Measurements from ENCODE around the gene DTX3. TPM values are rescaled to one million over a fixed set of nuclear protein-coding genes. Genes with fewer than 3 reads are reported as not detected.

DTX3 gene
- total and polyA plus RNA-seq, 2 experiments from 2014 or later = 22.8 to 46.6 TPM

DNA sequence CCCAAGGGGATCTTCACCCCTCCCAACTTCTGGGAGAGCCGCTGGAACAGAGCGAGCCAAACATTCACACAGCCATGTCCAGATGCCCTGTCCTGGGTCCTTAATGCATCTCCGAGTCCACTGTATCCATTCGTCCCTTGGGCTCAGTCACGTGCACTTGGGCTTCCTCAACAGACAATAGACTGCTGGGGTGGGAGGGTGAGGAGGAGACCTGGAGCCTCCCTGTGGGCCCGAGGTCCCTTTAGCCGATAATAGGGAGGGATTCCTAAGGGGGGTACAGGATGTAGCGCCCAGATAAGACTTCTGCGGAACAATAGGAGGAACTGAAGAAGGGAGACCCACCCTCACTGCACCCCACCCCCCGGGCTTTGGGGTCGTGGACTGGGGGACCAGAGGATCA lies 13.3 kb downstream of the DTX3 start:
- Histone ChIP-seq H3K27ac (ENCODE audit: low read depth) (no peak overlapping the region), H3K36me3 (ENCODE audit: insufficient read depth) (peaks cover 4% of the 10 kb centered on the region; the same call in 1 of the 2 replicates), H2AFZ (no peak overlapping the region), H3K79me2 (replicated peaks; ENCODE audit: insufficient read depth) (no peaks in the 10 kb centered on the region), H3K4me1 (ENCODE audit: insufficient read depth) (peaks cover 28% of the 10 kb centered on the region), H3K27me3 (ENCODE audit: insufficient read depth) (peaks cover 100% of the 10 kb centered on the region), H3K4me3 (no peak overlapping the region), H4K20me1 (replicated peaks; ENCODE audit: insufficient read depth) (peaks cover 3% of the 10 kb centered on the region; the same call in 1 of the 2 replicates), H3K9me2 (ENCODE audit: insufficient read depth) (no peaks in the 10 kb centered on the region), H3K4me2 (no peak overlapping the region; the same call in 1 of the 2 replicates), H3F3A (replicated peaks; ENCODE audit: low read depth) (0 out of 2 replicates have a peak, but pooled peaks cover 13% of the 10 kb centered on the region)
- Mint-ChIP-seq H3K4me3 (no peak overlapping the region), H3K9me3 (no peaks in the 10 kb centered on the region), H3K27ac (no peak overlapping the region), H3K4me1 (peaks cover 31% of the 10 kb centered on the region), H3K36me3 (ENCODE audit: low read depth) (peaks cover 20% of the 10 kb centered on the region; the same call in 2 of the 3 replicates), H3K27me3 (ENCODE audit: insufficient read depth, low read depth, poor library complexity) (peaks cover 96% of the 10 kb centered on the region)
- no peak for DNase-seq (ENCODE audit: low spot score)
- TF ChIP-seq, protein P1, sequence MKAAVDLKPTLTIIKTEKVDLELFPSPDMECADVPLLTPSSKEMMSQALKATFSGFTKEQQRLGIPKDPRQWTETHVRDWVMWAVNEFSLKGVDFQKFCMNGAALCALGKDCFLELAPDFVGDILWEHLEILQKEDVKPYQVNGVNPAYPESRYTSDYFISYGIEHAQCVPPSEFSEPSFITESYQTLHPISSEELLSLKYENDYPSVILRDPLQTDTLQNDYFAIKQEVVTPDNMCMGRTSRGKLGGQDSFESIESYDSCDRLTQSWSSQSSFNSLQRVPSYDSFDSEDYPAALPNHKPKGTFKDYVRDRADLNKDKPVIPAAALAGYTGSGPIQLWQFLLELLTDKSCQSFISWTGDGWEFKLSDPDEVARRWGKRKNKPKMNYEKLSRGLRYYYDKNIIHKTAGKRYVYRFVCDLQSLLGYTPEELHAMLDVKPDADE (IDR thresholded peaks at IDR 0.05) = no peak
- no peak for TF ChIP-seq CREB1 (CRISPR knock-in tag; IDR thresholded peaks at IDR 0.05; ENCODE audit: low read depth)
- TF ChIP-seq STAT1 (IDR thresholded peaks at IDR 0.05; ENCODE audit: unreplicated experiment) = no peak
- TF ChIP-seq, protein P2, sequence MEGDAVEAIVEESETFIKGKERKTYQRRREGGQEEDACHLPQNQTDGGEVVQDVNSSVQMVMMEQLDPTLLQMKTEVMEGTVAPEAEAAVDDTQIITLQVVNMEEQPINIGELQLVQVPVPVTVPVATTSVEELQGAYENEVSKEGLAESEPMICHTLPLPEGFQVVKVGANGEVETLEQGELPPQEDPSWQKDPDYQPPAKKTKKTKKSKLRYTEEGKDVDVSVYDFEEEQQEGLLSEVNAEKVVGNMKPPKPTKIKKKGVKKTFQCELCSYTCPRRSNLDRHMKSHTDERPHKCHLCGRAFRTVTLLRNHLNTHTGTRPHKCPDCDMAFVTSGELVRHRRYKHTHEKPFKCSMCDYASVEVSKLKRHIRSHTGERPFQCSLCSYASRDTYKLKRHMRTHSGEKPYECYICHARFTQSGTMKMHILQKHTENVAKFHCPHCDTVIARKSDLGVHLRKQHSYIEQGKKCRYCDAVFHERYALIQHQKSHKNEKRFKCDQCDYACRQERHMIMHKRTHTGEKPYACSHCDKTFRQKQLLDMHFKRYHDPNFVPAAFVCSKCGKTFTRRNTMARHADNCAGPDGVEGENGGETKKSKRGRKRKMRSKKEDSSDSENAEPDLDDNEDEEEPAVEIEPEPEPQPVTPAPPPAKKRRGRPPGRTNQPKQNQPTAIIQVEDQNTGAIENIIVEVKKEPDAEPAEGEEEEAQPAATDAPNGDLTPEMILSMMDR (conservative IDR thresholded peaks at IDR 0.05; ENCODE audit: low read depth in 2 of 2) = no peak
- TF ChIP-seq ZNF331 (CRISPR knock-in tag; IDR thresholded peaks at IDR 0.05; ENCODE audit: low read depth) = no peak
- TF ChIP-seq JUNB (IDR thresholded peaks at IDR 0.05; ENCODE audit: unreplicated experiment) = no peak
- no peak for TF ChIP-seq EZH2phosphoT487 (IDR thresholded peaks at IDR 0.05; ENCODE audit: unreplicated experiment)
- TF ChIP-seq, protein P3, sequence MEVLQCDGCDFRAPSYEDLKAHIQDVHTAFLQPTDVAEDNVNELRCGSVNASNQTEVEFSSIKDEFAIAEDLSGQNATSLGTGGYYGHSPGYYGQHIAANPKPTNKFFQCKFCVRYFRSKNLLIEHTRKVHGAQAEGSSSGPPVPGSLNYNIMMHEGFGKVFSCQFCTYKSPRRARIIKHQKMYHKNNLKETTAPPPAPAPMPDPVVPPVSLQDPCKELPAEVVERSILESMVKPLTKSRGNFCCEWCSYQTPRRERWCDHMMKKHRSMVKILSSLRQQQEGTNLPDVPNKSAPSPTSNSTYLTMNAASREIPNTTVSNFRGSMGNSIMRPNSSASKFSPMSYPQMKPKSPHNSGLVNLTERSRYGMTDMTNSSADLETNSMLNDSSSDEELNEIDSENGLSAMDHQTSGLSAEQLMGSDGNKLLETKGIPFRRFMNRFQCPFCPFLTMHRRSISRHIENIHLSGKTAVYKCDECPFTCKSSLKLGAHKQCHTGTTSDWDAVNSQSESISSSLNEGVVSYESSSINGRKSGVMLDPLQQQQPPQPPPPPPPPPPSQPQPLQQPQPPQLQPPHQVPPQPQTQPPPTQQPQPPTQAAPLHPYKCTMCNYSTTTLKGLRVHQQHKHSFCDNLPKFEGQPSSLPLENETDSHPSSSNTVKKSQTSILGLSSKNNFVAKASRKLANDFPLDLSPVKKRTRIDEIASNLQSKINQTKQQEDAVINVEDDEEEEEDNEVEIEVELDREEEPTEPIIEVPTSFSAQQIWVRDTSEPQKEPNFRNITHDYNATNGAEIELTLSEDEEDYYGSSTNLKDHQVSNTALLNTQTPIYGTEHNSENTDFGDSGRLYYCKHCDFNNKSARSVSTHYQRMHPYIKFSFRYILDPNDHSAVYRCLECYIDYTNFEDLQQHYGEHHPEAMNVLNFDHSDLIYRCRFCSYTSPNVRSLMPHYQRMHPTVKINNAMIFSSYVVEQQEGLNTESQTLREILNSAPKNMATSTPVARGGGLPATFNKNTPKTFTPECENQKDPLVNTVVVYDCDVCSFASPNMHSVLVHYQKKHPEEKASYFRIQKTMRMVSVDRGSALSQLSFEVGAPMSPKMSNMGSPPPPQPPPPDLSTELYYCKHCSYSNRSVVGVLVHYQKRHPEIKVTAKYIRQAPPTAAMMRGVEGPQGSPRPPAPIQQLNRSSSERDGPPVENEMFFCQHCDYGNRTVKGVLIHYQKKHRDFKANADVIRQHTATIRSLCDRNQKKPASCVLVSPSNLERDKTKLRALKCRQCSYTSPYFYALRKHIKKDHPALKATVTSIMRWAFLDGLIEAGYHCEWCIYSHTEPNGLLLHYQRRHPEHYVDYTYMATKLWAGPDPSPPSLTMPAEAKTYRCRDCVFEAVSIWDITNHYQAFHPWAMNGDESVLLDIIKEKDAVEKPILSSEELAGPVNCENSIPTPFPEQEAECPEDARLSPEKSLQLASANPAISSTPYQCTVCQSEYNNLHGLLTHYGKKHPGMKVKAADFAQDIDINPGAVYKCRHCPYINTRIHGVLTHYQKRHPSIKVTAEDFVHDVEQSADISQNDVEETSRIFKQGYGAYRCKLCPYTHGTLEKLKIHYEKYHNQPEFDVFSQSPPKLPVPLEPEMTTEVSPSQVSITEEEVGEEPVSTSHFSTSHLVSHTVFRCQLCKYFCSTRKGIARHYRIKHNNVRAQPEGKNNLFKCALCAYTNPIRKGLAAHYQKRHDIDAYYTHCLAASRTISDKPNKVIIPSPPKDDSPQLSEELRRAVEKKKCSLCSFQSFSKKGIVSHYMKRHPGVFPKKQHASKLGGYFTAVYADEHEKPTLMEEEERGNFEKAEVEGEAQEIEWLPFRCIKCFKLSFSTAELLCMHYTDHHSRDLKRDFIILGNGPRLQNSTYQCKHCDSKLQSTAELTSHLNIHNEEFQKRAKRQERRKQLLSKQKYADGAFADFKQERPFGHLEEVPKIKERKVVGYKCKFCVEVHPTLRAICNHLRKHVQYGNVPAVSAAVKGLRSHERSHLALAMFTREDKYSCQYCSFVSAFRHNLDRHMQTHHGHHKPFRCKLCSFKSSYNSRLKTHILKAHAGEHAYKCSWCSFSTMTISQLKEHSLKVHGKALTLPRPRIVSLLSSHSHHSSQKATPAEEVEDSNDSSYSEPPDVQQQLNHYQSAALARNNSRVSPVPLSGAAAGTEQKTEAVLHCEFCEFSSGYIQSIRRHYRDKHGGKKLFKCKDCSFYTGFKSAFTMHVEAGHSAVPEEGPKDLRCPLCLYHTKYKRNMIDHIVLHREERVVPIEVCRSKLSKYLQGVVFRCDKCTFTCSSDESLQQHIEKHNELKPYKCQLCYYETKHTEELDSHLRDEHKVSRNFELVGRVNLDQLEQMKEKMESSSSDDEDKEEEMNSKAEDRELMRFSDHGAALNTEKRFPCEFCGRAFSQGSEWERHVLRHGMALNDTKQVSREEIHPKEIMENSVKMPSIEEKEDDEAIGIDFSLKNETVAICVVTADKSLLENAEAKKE (CRISPR knock-in tag; IDR thresholded peaks at IDR 0.05) = no peak
- TF ChIP-seq NANOG (IDR thresholded peaks at IDR 0.05; ENCODE audit: borderline replicate concordance) = no peak
- no peak for TF ChIP-seq EZH2 (IDR thresholded peaks at IDR 0.05; ENCODE audit: low read depth, unreplicated experiment)
- TF ChIP-seq, protein P4, sequence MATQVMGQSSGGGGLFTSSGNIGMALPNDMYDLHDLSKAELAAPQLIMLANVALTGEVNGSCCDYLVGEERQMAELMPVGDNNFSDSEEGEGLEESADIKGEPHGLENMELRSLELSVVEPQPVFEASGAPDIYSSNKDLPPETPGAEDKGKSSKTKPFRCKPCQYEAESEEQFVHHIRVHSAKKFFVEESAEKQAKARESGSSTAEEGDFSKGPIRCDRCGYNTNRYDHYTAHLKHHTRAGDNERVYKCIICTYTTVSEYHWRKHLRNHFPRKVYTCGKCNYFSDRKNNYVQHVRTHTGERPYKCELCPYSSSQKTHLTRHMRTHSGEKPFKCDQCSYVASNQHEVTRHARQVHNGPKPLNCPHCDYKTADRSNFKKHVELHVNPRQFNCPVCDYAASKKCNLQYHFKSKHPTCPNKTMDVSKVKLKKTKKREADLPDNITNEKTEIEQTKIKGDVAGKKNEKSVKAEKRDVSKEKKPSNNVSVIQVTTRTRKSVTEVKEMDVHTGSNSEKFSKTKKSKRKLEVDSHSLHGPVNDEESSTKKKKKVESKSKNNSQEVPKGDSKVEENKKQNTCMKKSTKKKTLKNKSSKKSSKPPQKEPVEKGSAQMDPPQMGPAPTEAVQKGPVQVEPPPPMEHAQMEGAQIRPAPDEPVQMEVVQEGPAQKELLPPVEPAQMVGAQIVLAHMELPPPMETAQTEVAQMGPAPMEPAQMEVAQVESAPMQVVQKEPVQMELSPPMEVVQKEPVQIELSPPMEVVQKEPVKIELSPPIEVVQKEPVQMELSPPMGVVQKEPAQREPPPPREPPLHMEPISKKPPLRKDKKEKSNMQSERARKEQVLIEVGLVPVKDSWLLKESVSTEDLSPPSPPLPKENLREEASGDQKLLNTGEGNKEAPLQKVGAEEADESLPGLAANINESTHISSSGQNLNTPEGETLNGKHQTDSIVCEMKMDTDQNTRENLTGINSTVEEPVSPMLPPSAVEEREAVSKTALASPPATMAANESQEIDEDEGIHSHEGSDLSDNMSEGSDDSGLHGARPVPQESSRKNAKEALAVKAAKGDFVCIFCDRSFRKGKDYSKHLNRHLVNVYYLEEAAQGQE (IDR thresholded peaks at IDR 0.05; ENCODE audit: unreplicated experiment) = no peak
- TF ChIP-seq ZNF114 (CRISPR knock-in tag; IDR thresholded peaks at IDR 0.05) = no peak
- no peak for TF ChIP-seq POLR2AphosphoS5 (IDR thresholded peaks at IDR 0.05; ENCODE audit: low read depth)
- no peak for ATAC-seq

All from GM23338 (cell line).